Measurements from ENCODE around the gene CARD18. TPM values are rescaled to one million over a fixed set of nuclear protein-coding genes. Genes with fewer than 3 reads are reported as not detected.
"Not testable (repeated sequence)": the region's sequence is repeated elsewhere in the genome, so short reads cannot be mapped to it uniquely, and the experiment has no call there.

CARD18 gene
- total RNA-seq, 3 donors from 2014 or later, result not detected

DNA sequence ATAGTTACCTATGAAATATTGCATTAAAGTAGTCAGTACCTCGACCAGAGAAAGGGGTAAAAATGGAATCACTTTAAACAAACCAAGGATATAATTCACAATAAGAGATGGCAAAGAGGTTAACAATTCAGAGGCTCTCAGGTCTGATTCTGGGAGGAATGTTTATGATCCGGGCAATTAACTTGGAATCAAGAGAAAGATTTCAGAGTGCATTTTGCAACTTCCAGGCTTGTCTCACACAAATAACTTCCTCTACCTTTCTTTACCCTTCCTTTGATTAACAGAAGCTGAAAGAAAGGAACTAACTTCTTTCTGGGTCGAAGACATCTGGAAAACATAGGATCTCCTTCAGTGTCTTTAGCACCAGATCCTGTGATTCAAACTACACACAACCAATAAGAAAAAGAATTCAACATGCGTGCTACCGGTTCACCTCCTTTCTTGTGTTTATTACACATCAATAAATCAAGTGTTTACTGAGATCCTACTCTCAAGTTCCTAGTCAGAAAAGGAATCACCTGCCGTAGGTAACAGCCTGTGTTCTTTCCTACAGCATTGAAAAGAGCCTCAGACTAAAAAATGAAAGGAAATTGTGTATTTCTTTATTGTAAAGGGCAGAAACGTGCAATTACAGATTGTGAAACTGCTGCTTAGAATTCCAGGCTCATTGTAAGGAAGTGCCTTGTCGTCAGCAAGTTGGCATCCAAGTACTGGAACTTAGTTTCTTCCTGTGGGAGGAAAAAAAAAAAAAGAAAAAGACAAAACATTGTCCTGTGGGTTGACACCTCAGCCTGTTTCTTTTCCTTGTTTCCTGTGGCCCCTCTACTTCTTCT, 29.5 kb downstream of the CARD18 start:
- TF ChIP-seq, protein P1, sequence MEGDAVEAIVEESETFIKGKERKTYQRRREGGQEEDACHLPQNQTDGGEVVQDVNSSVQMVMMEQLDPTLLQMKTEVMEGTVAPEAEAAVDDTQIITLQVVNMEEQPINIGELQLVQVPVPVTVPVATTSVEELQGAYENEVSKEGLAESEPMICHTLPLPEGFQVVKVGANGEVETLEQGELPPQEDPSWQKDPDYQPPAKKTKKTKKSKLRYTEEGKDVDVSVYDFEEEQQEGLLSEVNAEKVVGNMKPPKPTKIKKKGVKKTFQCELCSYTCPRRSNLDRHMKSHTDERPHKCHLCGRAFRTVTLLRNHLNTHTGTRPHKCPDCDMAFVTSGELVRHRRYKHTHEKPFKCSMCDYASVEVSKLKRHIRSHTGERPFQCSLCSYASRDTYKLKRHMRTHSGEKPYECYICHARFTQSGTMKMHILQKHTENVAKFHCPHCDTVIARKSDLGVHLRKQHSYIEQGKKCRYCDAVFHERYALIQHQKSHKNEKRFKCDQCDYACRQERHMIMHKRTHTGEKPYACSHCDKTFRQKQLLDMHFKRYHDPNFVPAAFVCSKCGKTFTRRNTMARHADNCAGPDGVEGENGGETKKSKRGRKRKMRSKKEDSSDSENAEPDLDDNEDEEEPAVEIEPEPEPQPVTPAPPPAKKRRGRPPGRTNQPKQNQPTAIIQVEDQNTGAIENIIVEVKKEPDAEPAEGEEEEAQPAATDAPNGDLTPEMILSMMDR (IDR thresholded peaks at IDR 0.05), result no peak
- no peak for TF ChIP-seq POLR2AphosphoS5 (IDR thresholded peaks at IDR 0.05)
- H3K27me3 ChIP-seq, result no peaks in the 10 kb centered on the region
- H3K27ac ChIP-seq, result peak overlapping the region; percentile 40 to 48
- no peaks in the 10 kb centered on the region for H3K4me1 ChIP-seq
- peak overlapping the region in 1 of 3 donors; percentile 44 for H3K4me3 ChIP-seq
- intact Hi-C loops (cut with DNase I; ENCODE audit: low total_unique reads), result no loop called here
- H3K9me3 ChIP-seq, result no peaks in the 10 kb centered on the region
- DNase-seq (ENCODE audit: low spot score in 2 of 2), result no peak
- no peaks in the 10 kb centered on the region for H3K36me3 ChIP-seq

DNA sequence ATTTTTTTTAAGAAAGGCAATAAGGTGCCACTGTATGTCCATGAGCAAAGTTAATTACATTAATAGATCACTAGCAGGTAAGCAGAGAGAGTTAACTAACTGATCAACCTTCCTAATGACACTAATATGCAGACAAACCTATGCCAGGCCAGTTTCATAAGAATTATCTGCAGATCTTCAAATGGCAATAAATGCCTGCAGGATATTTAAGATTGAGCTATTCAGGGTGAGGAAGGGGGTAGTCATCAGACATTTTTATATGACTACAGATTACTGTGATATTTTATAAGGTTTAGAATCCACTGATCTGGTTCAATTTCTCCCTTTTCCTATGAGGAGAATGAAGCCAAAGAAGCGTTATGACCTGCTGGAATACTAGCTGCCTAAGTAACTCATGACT, 30.2 kb downstream of the CARD18 start:
- intact Hi-C loops (cut with DNase I; ENCODE audit: low total_unique reads), result no loop called here
- TF ChIP-seq POLR2AphosphoS5 (IDR thresholded peaks at IDR 0.05) (no peak), POLR2A (IDR thresholded peaks at IDR 0.05) (no peak)
- TF ChIP-seq, protein P1 (IDR thresholded peaks at IDR 0.05), result no peak
- DNase-seq (ENCODE audit: low spot score in 2 of 2), result no peak

DNA sequence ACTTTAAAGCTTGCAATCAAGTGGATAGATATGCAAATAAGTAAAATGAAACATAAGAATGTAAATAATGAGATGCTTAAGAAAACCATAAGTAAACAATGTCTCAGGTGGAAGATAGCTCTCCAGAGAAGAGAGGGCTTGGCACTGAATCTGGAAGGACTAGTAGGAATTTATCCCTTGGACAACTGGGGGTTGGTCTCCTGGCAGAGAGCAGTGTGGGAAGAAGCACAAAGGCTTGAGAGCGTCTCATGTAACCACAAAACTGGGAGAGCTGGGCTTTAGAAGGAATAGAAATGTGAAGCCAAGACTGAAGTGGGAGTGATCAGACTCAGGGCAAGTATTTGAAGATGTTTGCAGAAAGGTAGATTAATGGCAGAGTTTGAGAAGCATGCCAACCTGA, 31.3 kb downstream of the CARD18 start:
- Histone ChIP-seq H3K27me3 (no peaks in the 10 kb centered on the region), H3K27ac (no peak overlapping the region), H3K4me3 (no peak overlapping the region), H3K9me3 (no peaks in the 10 kb centered on the region), H3K36me3 (no peaks in the 10 kb centered on the region), H3K4me1 (no peaks in the 10 kb centered on the region)
- intact Hi-C loops (cut with DNase I; ENCODE audit: low total_unique reads), result no loop called here
- DNase-seq (ENCODE audit: low spot score in 2 of 2), result no peak
- TF ChIP-seq, protein P1 (IDR thresholded peaks at IDR 0.05), result no peak
- TF ChIP-seq POLR2A (IDR thresholded peaks at IDR 0.05) (no peak), POLR2AphosphoS5 (IDR thresholded peaks at IDR 0.05) (no peak)

More for the DNA sequence above, 30.2 kb downstream of the CARD18 start:
- Histone ChIP-seq H3K27me3 (no peaks in the 10 kb centered on the region), H3K4me3 (no peak overlapping the region), H3K27ac (no peak overlapping the region), H3K36me3 (no peaks in the 10 kb centered on the region), H3K4me1 (no peaks in the 10 kb centered on the region), H3K9me3 (no peaks in the 10 kb centered on the region)

DNA sequence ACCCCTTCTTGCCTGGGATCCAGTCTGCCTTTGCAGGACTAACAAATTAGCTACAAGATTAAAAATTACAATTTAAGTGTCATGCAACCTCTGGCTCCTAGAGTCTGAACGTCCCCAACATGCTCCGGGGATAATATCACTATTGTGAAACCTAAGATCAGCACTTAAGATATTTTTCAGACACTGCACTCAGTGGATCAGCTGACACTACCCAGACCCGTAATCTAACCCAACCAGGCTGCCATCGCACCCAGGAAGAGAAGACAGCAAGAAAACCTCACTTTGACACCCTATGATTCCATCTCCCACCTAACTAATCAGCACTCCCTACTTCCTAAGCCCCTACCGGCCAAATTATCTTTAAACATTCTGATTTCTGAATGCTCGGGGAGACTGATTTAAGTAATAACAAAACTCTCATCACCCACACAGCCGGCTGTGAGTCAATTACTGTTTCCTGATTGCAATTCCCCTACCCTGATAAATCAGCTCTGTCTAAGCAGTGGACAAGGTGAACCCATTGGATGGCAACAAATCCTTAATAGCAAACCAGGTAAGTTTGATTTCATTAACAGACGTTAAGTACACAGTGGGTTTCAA, 32.2 kb downstream of the CARD18 start:
- H3K27me3 ChIP-seq; H3K4me3 ChIP-seq; DNase-seq (ENCODE audit: low spot score in 2 of 2); H3K9me3 ChIP-seq; H3K4me1 ChIP-seq; H3K36me3 ChIP-seq; intact Hi-C loops (cut with DNase I; ENCODE audit: low total_unique reads); H3K27ac ChIP-seq: not testable (repeated sequence)

DNA sequence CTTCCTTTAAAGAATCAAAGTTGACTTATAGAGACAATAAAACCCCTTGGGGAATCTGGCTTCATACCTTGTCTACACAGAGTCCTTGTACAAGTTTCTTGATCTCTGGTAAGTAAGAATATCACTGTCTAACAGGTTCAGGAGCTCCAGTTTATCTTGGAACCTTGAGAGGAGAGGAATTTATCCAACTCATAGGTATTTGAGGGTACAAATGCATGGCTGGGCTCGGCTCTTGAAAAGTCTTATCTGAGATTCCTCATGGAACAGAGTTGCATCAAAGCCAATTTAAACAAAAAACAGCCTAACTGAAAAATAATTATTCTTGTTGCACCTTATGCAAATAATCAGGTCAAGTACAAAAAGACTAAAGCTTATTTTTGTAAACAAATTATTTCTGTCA, 33.4 kb downstream of the CARD18 start:
- intact Hi-C loops (cut with DNase I; ENCODE audit: low total_unique reads), result no loop called here
- no peak overlapping the region for H3K27ac ChIP-seq
- DNase-seq (ENCODE audit: low spot score in 2 of 2), result no peak
- H3K27me3 ChIP-seq, result no peaks in the 10 kb centered on the region
- no peaks in the 10 kb centered on the region for H3K9me3 ChIP-seq
- no peaks in the 10 kb centered on the region for H3K36me3 ChIP-seq
- H3K4me1 ChIP-seq, result no peaks in the 10 kb centered on the region
- no peak overlapping the region for H3K4me3 ChIP-seq
- TF ChIP-seq POLR2A (IDR thresholded peaks at IDR 0.05), result no peak
- TF ChIP-seq, protein P1 (IDR thresholded peaks at IDR 0.05), result no peak
